HTR-8/SVneo (cell line): ENCODE data around the gene ETF1.
"Not testable (repeated sequence)": the region's sequence is repeated elsewhere in the genome, so short reads cannot be mapped to it uniquely, and the experiment has no call there.

ENCODE experiments used
- DNase-seq: peaks from one replicate; pipeline ENCODE4 v3.0.0; 2011; ENCODE audit warnings: low spot score, mixed read lengths; ENCODE audit not compliant: insufficient read length
- FAIRE-seq: peaks from 2 replicates; lab custom pipeline; 2011; peaks lifted over from hg19 to GRCh38; lab: Jason Lieb, UNC

Gene ETF1

DNA sequence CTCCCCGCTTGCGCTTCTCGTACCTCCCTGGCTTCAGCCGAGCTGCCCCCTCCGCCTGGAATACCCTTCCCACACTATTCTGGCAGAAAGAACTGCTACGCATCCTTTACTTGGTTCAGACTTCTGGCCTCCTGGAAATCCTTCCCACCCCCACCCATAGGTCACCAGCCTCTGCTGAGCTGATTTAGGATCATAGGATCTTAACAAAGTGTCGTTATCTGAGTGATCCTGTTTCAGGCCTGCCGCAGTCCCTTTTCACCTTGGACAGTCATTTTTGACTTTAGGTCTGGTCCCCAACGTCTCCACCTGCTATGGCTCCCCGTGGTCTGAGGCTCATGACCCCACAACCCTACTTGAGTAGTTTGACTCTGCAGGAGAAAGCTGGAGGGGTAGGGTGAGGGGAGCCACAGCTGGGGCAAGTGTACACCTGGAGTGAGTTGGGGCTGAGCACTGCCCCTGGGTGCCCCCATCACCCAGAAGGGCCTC lies 50.4 kb downstream of the ETF1 start:
- DNase-seq (no peak), FAIRE-seq (no peak)

- FAIRE-seq (no peak), DNase-seq (peak; percentile 85)
Measured at GRCh38 chr5:138491669-138492559, 51.1 kb downstream of the ETF1 start.

DNA sequence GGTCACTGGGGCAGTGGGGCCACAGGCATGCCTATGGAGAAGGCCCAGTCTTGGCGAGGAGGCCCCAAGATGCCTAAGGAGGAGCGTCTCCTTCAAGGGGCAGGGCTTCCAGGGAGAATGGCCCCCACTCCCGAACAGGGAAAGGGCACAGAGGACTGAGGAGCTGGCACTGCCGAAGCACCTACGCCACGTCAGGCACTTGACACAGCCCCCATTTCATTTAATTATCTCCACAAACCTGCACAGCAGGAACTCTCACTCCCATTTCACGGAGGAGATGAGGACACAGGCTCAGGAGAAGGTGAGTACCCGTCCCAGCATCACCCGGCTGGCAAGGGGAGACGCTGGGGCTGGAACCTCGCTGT lies 51.8 kb downstream of the ETF1 start:
- FAIRE-seq (no peak), DNase-seq (no peak)

GRCh38 chr5:138490648-138491283 lies 52.3 kb downstream of the ETF1 start:
- FAIRE-seq, result no peak
- DNase-seq, result no peak

- FAIRE-seq, result no peak
Measured at GRCh38 chr5:138489683-138490061, 53.4 kb downstream of the ETF1 start.

GRCh38 chr5:138488481-138488945 lies 54.5 kb downstream of the ETF1 start:
- no peak for FAIRE-seq

More at GRCh38 chr5:138489683-138490061, 53.4 kb downstream of the ETF1 start:
- no peak for DNase-seq

DNA sequence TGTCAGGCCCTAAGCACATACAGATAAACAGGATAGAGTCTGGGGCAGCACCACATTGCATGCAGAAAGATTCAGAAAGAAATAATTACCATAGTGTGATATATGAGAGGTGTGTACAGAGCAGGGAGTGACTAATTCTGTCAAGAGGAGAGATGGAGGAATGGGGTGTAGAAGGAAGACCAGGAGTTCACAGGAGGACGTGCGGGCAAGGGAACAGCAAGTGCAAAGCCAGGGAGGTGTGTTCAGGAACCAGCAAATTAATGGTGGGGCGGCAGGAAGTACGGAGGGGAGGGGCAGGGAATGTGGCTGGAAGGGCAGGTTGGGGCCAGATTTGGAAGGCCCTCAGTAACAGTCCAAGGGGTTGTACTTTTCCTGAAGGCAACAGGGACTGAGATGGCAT lies 60.4 kb downstream of the ETF1 start:
- FAIRE-seq (no peak), DNase-seq (no peak)

More at GRCh38 chr5:138488481-138488945, 54.5 kb downstream of the ETF1 start:
- no peak for DNase-seq

GRCh38 chr5:138476918-138477317 lies 66.1 kb downstream of the ETF1 start:
- no peak for FAIRE-seq
- no peak for DNase-seq

DNA sequence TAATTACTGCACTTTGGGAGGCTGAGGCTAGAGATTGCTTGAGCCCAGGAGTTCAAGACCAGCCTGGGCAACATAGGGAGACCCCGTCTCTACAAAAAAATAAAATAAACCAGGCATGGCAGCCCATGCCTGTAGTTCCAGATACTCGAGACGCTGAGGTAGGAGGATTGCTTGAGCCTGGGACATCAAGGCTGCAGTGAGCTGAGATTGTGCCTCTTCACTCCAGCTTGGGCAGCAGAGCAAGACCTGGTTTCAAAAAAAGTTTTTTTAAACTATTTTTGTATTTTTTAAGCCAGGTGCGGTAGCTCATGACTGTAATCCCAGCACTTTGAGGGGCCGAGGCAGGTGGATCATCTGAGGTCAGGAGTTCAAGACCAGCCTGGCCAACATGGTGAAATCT lies 69.9 kb downstream of the ETF1 start:
- not testable (repeated sequence) for FAIRE-seq

DNA sequence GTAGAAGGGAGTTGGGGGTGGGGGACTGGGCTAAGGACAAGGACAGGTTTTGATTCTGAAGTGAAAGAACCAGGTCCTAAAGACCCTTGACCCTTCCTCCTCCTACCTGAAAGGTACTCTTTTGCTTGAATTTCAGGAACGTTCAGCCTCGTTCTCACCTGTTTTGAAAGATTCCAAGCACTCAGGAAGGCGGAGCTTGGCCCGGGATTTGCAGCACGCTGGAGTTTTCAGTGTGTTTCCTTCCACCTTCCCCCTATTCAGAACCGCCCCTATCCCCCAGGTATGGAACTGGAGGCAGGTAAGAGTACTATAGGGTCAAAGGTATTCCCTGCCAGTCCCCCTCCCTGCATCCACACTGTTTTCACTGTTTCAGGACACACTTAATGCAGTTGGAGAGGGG lies 70.7 kb downstream of the ETF1 start:
- DNase-seq (no peak), FAIRE-seq (no peak)

More for the DNA sequence above, 69.9 kb downstream of the ETF1 start:
- DNase-seq, result not testable (repeated sequence)

GRCh38 chr5:138471052-138471361 lies 72.0 kb downstream of the ETF1 start:
- DNase-seq (no peak), FAIRE-seq (no peak)

GRCh38 chr5:138470322-138471051 lies 72.5 kb downstream of the ETF1 start:
- FAIRE-seq, result no peak
- no peak for DNase-seq

- FAIRE-seq (peak; percentile 90), DNase-seq (no peak)
Measured at GRCh38 chr5:138469540-138470321, 73.3 kb downstream of the ETF1 start.

DNA sequence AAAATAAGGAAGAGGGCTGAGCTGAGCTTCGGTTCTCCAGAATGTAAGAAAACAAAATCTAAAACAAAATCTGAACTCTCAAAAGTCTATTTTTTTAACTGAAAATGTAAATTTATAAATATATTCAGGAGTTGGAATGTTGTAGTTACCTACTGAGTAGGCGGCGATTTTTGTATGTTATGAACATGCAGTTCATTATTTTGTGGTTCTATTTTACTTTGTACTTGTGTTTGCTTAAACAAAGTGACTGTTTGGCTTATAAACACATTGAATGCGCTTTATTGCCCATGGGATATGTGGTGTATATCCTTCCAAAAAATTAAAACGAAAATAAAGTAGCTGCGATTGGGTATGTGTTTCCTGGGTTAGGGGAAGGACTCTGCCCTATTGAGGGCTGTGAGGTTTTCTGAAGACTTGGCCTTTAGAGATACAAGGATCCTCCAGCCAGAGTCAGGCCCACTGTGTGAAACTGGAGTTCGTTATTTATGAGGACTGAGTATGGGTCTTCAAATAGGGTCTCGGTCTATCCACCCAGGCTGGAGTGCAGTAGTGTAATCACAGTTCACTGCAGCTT lies 74.0 kb downstream of the ETF1 start:
- DNase-seq (no peak), FAIRE-seq (no peak)

- FAIRE-seq, result no peak
- no peak for DNase-seq
Measured at GRCh38 chr5:138468133-138468965, 74.7 kb downstream of the ETF1 start.

DNA sequence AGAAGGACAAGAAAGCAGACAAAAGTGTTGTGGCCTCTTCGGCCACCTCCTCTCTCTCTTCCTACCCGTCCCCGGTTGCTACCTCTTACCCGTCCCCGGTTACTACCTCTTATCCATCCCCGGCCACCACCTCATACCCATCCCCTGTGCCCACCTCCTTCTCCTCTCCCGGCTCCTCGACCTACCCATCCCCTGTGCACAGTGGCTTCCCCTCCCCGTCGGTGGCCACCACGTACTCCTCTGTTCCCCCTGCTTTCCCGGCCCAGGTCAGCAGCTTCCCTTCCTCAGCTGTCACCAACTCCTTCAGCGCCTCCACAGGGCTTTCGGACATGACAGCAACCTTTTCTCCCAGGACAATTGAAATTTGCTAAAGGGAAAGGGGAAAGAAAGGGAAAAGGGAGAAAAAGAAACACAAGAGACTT lies 75.3 kb downstream of the ETF1 start:
- no peak for FAIRE-seq
- DNase-seq, result no peak

- DNase-seq, result no peak
- FAIRE-seq, result no peak
Measured at GRCh38 chr5:138466900-138467710, 75.9 kb downstream of the ETF1 start.
